Measurements from ENCODE around the gene ARFGEF2. TPM values are rescaled to one million over a fixed set of nuclear protein-coding genes. Genes with fewer than 3 reads are reported as not detected.

The ARFGEF2 gene
- total and polyA plus RNA-seq, 2 of the 4 experiments (the other 2 are of a cell fraction) = 10.3 to 39.1 TPM

DNA sequence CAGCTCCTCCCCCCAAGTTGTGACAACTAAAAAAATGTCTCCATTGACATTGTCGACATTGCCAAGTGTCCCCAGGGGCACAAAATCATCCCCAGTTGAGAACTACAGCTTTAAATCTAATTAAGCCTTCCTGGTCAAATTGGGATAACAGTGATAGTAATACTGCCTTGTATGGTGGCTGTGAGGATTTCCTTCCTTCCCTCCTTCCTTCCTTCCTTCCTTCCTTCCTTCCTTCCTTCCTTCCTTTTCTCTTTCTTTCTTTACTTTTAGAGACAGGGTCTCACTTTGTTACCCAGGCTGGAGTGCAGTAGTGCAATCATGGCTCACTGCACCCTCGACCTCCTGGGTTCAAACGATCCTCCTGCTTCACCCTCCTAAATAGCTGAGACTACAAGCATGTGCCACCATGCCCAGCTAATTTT lies 29.5 kb upstream of the ARFGEF2 start:
- no peak for TF ChIP-seq RAD21 (IDR thresholded peaks at IDR 0.05; ENCODE audit: low read length)
- TF ChIP-seq BHLHE40 (IDR thresholded peaks at IDR 0.05; ENCODE audit: low read depth, low read length) = no peak
- no peak for TF ChIP-seq MAFK (IDR thresholded peaks at IDR 0.05; ENCODE audit: low read depth, low read length)
- TF ChIP-seq MAZ (IDR thresholded peaks at IDR 0.05; ENCODE audit: borderline replicate concordance, low read depth, low read length) = no peak
- TF ChIP-seq NFE2L2 (IDR thresholded peaks at IDR 0.05; ENCODE audit: low read depth, low read length) = no peak
- no peak for TF ChIP-seq FOS (IDR thresholded peaks at IDR 0.05; ENCODE audit: low read depth, low read length)
- TF ChIP-seq, protein P1, sequence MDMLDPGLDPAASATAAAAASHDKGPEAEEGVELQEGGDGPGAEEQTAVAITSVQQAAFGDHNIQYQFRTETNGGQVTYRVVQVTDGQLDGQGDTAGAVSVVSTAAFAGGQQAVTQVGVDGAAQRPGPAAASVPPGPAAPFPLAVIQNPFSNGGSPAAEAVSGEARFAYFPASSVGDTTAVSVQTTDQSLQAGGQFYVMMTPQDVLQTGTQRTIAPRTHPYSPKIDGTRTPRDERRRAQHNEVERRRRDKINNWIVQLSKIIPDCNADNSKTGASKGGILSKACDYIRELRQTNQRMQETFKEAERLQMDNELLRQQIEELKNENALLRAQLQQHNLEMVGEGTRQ (IDR thresholded peaks at IDR 0.05; ENCODE audit: low read depth, low read length) = no peak
- TF ChIP-seq ELK1 (IDR thresholded peaks at IDR 0.05; ENCODE audit: borderline replicate concordance, low read depth, low read length) = no peak
- no peak for TF ChIP-seq MXI1 (IDR thresholded peaks at IDR 0.05; ENCODE audit: borderline replicate concordance, low read depth, low read length)
- no peak for TF ChIP-seq CHD1 (IDR thresholded peaks at IDR 0.05; ENCODE audit: low read depth, low read length)
- TF ChIP-seq SMC3 (IDR thresholded peaks at IDR 0.05; ENCODE audit: low read depth, low read length) = no peak
- TF ChIP-seq POLR2A (IDR thresholded peaks at IDR 0.05; ENCODE audit: low read depth, low read length) = no peak
- TF ChIP-seq, protein P2, sequence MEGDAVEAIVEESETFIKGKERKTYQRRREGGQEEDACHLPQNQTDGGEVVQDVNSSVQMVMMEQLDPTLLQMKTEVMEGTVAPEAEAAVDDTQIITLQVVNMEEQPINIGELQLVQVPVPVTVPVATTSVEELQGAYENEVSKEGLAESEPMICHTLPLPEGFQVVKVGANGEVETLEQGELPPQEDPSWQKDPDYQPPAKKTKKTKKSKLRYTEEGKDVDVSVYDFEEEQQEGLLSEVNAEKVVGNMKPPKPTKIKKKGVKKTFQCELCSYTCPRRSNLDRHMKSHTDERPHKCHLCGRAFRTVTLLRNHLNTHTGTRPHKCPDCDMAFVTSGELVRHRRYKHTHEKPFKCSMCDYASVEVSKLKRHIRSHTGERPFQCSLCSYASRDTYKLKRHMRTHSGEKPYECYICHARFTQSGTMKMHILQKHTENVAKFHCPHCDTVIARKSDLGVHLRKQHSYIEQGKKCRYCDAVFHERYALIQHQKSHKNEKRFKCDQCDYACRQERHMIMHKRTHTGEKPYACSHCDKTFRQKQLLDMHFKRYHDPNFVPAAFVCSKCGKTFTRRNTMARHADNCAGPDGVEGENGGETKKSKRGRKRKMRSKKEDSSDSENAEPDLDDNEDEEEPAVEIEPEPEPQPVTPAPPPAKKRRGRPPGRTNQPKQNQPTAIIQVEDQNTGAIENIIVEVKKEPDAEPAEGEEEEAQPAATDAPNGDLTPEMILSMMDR (conservative IDR thresholded peaks at IDR 0.05; ENCODE audit: low read depth, low read length) = no peak
- TF ChIP-seq CEBPB (IDR thresholded peaks at IDR 0.05; ENCODE audit: low read depth, low read length) = no peak
- TF ChIP-seq RFX5 (IDR thresholded peaks at IDR 0.05; ENCODE audit: low read depth, low read length) = no peak
- no peak for TF ChIP-seq RCOR1 (IDR thresholded peaks at IDR 0.05; ENCODE audit: insufficient replicate concordance, low read length)
- Histone ChIP-seq H3K4me2 (ENCODE audit: low read depth, low read length) (no peak overlapping the region), H3K9me3 (ENCODE audit: control insufficient read depth, insufficient read depth, low read length) (peaks cover 11% of the 10 kb centered on the region), H2AFZ (replicated peaks; ENCODE audit: low read length, poor library complexity) (no peak overlapping the region), H2BK120ac (ENCODE audit: low read depth, low read length) (no peak overlapping the region), H3K4me1 (ENCODE audit: control insufficient read depth, insufficient read depth, low read length) (no peaks in the 10 kb centered on the region), H3K79me1 (ENCODE audit: low read depth in 1 of 2, low read length in 2 of 2) (no peaks in the 10 kb centered on the region), H3K4ac (ENCODE audit: low read depth, low read length) (no peak overlapping the region), H3K56ac (ENCODE audit: extremely low read depth, insufficient read depth, low read length) (no peak overlapping the region), H4K5ac (ENCODE audit: low read depth, low read length) (no peak overlapping the region), H2AK5ac (ENCODE audit: low read depth, low read length) (no peak overlapping the region), H3K27ac (ENCODE audit: insufficient read depth, low read length) (no peak overlapping the region), H4K20me1 (ENCODE audit: insufficient read depth, low read length) (no peaks in the 10 kb centered on the region), H3K4me3 (ENCODE audit: insufficient read depth, low read depth, low read length) (no peak overlapping the region), H2BK5ac (ENCODE audit: low read depth, low read length, poor library complexity, severe bottlenecking) (no peak overlapping the region), H2BK20ac (ENCODE audit: low read depth, low read length) (no peak overlapping the region), H3K18ac (ENCODE audit: low read depth, low read length) (no peak overlapping the region), H3K36me3 (ENCODE audit: control insufficient read depth, insufficient read depth, low read length) (no peaks in the 10 kb centered on the region), H2BK15ac (ENCODE audit: low read depth, low read length) (no peak overlapping the region), H3K14ac (replicated peaks; ENCODE audit: low read depth, low read length) (no peak overlapping the region), H3K23ac (ENCODE audit: low read depth, low read length) (no peak overlapping the region), H3K27me3 (ENCODE audit: control insufficient read depth, insufficient read depth, low read length) (peaks cover 15% of the 10 kb centered on the region), H3K9me1 (ENCODE audit: insufficient read depth, low read length) (no peaks in the 10 kb centered on the region; the same call in 1 of the 2 replicates), H2AK9ac (replicated peaks; ENCODE audit: low read depth, low read length, poor library complexity) (no peak overlapping the region), H3K9ac (ENCODE audit: low read depth, low read length) (no peak overlapping the region), H4K91ac (ENCODE audit: insufficient read depth, low read depth, low read length) (no peak overlapping the region), H4K8ac (ENCODE audit: low read depth in 2 of 2, low read length in 2 of 2) (no peak overlapping the region)
- intact Hi-C loops (cut with micrococcal nuclease) (no loop called here), dilution Hi-C loops (cut with HindIII; ENCODE audit: low sequenced_read_pairs, unreplicated experiment) (no loop called here), in situ Hi-C loops (cut with MboI; ENCODE audit: low sequenced_read_pairs) (loop anchor here (25.0 kb wide), 1 partner anchor 105 kb away; no protein-coding TSS in a partner anchor)
- POLR2A ChIA-PET (ENCODE audit: unreplicated experiment) = no interaction called here
- no TSS peak for BruUV-seq (replicated peaks)
- CTCF ChIA-PET = no interaction called here
- no CpG with 5 or more reads among the region's 3 CpGs for WGBS, 2 experiments (ENCODE audit: extremely low coverage in 2 of 2, insufficient read length in 1 of 2)
- DNase-seq (no peak), ATAC-seq (ENCODE audit: low read depth) (no peak)

Measured in IMR-90 (cell line).